Heart left ventricle (tissue), 16 donors: Measurements from ENCODE around the gene RALGPS1. TPM values are rescaled to one million over a fixed set of nuclear protein-coding genes. Genes with fewer than 3 reads are reported as not detected.

Source experiments
- ATAC-seq, 4 donors: fragments of 200-7000 bp; cut with Tn5 transposase; one replicate each; pipeline ENCODE4 v1.9.1; 2020 to 2022; ENCODE audit warnings: moderate library complexity in 4 of 4, mild to moderate bottlenecking in 3 of 4, moderate number of reproducible peaks in 1 of 4
- DNase-seq, 5 donors: peaks; one replicate each; pipeline ENCODE4 v3.0.0-alpha.2; 2020
- H3K27ac ChIP-seq, 12 donors: fragments of 200-600 bp; sonication (generic) in 4 of 12; one replicate each; pipeline versions ENCODE4 v1.5.0 to v1.8.0; 2016 to 2022; ENCODE audit warnings: mild to moderate bottlenecking in 2 of 12
- H3K27me3 ChIP-seq, 9 donors: fragments of 200-600 bp; sonication (generic) in 2 of 9; one replicate each; pipeline versions ENCODE4 v1.5.1 to v1.8.0; 2016 to 2022; ENCODE audit warnings: mild to moderate bottlenecking in 3 of 9
- H3K36me3 ChIP-seq, 9 donors: fragments of 200-600 bp; sonication (generic) in 2 of 9; one replicate each; pipeline versions ENCODE4 v1.5.0 to v1.8.0; 2018 to 2022; ENCODE audit warnings: mild to moderate bottlenecking in 2 of 9
- H3K4me1 ChIP-seq, 12 donors: fragments of 200-600 bp; sonication (generic) in 4 of 12; one replicate each; pipeline versions ENCODE4 v1.5.0 to v1.8.0; 2016 to 2022; ENCODE audit warnings: mild to moderate bottlenecking in 3 of 12
- H3K4me3 ChIP-seq, 12 donors: fragments of 200-600 bp; sonication (generic) in 4 of 12; one replicate each; pipeline versions ENCODE4 v1.5.0 to v1.8.0; 2017 to 2022; ENCODE audit warnings: mild to moderate bottlenecking in 9 of 12, moderate library complexity in 4 of 12
- H3K9me3 ChIP-seq, 12 donors: fragments of 200-600 bp; sonication (generic) in 4 of 12; one replicate each; pipeline versions ENCODE4 v1.5.0 to v1.8.0; 2016 to 2022; ENCODE audit warnings: mild to moderate bottlenecking in 1 of 12
- POLR2A ChIP-seq, 2 donors: fragments of 450-650 bp; IDR thresholded peaks; one replicate each; pipeline ENCODE4 v1.6.1; 2017; ENCODE audit warnings: antibody characterized with exemption in 2 of 2, mild to moderate bottlenecking in 2 of 2, moderate library complexity in 2 of 2
- WGBS, 4 donors: extraction: QIAGEN DNeasy Blood & Tissue Kit in 2 of 4; methylation state at CpG; one replicate each; pipeline versions ENCODE4 v1.1.5 to v1.1.7; 2013 to 2018; 5-methylcytosine and 5-hydroxymethylcytosine counted together
- intact Hi-C, 10 donors: fragments of 100-400 bp; cut with DNase I; formaldehyde crosslinking; loops; one replicate each; pipeline versions ENCODE4 v1.11.1 to v1.14.2; 2022
- polyA plus RNA-seq, 2 donors: library from polyadenylated mRNA; stranded (reverse); fragments of 200-250 nt; gene quantifications; one replicate each; pipeline ENCODE4 v1.2.3, GENCODE V29; 2013
- total RNA-seq, 9 donors: library from RNA; depleted of rRNA in 2 of 9; stranded (reverse); fragments of >200 nt in 2 of 9; fragmentation: NEBNext Ultra II Directional in 3 of 9; extraction: Animal tissue kit (Norgen Biotek cat#: 25700) in 3 of 9; gene quantifications; one replicate each; pipeline versions ENCODE4 v1.1.0 to v1.2.4, GENCODE V29; 2016 to 2023
- TF ChIP-seq, protein P1 (sequence below), 12 donors: fragments of 200-600 bp; sonication (generic) in 4 of 12; IDR thresholded peaks; one replicate each; pipeline versions ENCODE4 v1.5.0 to v1.8.0; 2018 to 2022; ENCODE audit warnings: antibody characterized with exemption in 12 of 12, mild to moderate bottlenecking in 5 of 12
- donor health status: ischemic (EF 13 %, LVEDD 7.1; RV severe dilation, severe dysfunction).
- donor health status: healthy with polysubstance abuse.
- donor health status: DM: no; HTN: yes; CAD: no.
- donor health status: DM: no; HTN: no; CAD: no.
- donor health status: ischemic (EF 25% LVEDD 6.9; RV normal size, moderate dysfunction).
- donor health status: ischemic (EF 25% LVEDD 5.7; RV mildly dilated, moderate dysfunction).
- donor health status: healthy.
- donor health status: DM: yes; HTN: yes; CAD: no.
- donor health status: ischemic (EF 35%, LVEDD 5.7; RV mildly dilated, moderate dysfunction).
- donor health status: nonischemic (EF 11% LVEDD 7.7; RV severe dilation, severe dysfunction).
- donor health status: DM: yes; HTN: yes; CAD: no.
- donor health status: PGD.
- donor health status: ischemic (EF 29% LVEDD 5.4; RV normal size, mild dysfunction).
- donor health status: nonischemic (EF 23%, LVEDD 6.1; RV moderate dilation, normal function).

RALGPS1 gene
- total and polyA plus RNA-seq, 11 donors = 8.0 to 21.8 (median 14.4) TPM

DNA sequence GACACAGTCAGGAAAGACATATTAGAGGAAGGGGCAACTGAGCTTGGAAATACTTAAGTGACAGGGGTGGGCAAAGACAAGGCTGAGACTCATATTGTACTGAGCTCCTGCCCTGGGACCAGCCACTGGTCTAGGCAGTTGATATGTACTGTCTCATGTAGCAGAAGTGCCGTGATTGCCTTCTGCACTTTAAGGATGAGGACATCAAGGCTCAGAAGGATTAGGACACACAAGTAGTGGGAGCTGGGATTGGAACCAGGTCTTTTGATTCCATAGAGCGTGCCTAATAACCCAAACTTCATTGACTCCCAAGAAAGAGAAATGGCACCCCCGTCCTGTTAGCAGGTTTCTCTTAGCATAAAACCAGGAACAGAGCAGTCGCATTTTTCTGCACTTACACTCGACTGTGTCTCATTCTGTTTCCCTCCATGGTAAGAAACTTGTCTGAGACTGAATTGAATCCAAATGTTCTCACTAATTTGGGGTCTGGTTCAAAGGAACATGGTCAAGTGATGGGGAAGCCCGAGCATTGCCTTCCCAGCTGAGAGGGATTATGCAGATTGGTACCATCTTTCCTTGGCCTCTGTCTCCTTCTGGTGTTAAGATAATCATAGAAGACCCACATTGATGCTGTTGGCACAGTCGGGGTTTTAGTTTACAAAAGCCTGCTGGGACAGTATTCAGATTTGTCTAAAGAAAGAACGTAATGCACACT is 137.5 kb downstream of the RALGPS1 start:
- intact Hi-C loops = loop anchor here in 1 of 10 donors (10.0 kb wide), 1 partner anchor 143 kb away; no protein-coding TSS in a partner anchor

DNA sequence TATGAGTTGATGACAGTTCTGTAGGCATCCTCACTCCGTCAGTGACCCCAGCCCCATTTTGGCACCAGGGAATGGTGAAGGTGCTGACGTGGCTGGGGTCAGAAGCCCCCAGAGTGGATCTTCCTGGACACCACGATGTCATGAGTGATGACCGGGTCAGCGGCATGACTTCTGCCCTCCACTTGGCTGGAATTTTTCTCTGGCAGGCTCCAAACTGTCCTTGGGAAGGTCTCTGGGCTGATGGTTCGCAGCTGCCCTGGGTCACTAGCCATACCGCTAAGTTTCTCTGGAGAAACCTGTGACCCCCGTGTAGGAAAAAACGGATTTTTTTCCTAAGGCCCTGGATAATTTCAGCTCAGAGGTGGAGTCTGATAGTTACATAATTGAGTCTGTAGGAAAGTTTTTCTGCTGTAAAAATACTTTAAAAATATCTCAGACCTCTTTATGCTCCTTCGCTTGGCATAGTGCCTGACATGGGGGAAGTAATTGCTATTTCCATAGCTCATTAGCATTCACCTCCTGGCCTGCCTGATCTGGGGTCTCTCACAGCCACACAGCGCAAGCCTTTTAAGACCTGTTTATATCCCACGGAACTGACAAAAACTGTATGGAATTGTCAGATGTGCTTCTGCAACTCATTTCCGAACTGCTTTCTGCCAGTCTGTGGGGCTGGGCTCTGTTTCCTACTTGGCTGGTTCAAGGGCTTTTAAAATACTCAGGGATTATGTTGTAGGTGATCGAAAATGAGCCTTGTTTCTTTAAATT is 138.7 kb downstream of the RALGPS1 start:
- DNase-seq = peak in 4 of 5 donors; percentile 45 to 61 (median 56)
- H3K4me3 ChIP-seq = no peak overlapping the region
- intact Hi-C loops = loop anchor here in 1 of 10 donors (10.0 kb wide), 1 partner anchor 142 kb away; no protein-coding TSS in a partner anchor
- peak overlapping the region in 11 of 12 donors; percentile 16 to 80 (median 61) for H3K27ac ChIP-seq
- H3K9me3 ChIP-seq = no peaks in the 10 kb centered on the region
- no peaks in the 10 kb centered on the region for H3K36me3 ChIP-seq
- H3K27me3 ChIP-seq = no peaks in the 10 kb centered on the region
- H3K4me1 ChIP-seq = peaks cover 0 to 80% (median 50%) of the 10 kb centered on the region in 12 donors
- WGBS, 4 donors = 38 to 44% (median 40%) methylated on average over 13 to 14 of the region's 14 CpGs
- TF ChIP-seq, protein P1, sequence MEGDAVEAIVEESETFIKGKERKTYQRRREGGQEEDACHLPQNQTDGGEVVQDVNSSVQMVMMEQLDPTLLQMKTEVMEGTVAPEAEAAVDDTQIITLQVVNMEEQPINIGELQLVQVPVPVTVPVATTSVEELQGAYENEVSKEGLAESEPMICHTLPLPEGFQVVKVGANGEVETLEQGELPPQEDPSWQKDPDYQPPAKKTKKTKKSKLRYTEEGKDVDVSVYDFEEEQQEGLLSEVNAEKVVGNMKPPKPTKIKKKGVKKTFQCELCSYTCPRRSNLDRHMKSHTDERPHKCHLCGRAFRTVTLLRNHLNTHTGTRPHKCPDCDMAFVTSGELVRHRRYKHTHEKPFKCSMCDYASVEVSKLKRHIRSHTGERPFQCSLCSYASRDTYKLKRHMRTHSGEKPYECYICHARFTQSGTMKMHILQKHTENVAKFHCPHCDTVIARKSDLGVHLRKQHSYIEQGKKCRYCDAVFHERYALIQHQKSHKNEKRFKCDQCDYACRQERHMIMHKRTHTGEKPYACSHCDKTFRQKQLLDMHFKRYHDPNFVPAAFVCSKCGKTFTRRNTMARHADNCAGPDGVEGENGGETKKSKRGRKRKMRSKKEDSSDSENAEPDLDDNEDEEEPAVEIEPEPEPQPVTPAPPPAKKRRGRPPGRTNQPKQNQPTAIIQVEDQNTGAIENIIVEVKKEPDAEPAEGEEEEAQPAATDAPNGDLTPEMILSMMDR (IDR thresholded peaks at IDR 0.05) = no peak
- no peak for TF ChIP-seq POLR2A (IDR thresholded peaks at IDR 0.05)
- peak in 1 of 4 donors; percentile 17 for ATAC-seq

More for the DNA sequence above, 137.5 kb downstream of the RALGPS1 start:
- Histone ChIP-seq H3K4me3 (no peak overlapping the region), H3K27ac (peak overlapping the region in 8 of 12 donors; percentile 17 to 77 (median 62)), H3K36me3 (no peaks in the 10 kb centered on the region), H3K27me3 (no peaks in the 10 kb centered on the region), H3K4me1 (peaks cover 0 to 70% (median 42%) of the 10 kb centered on the region in 12 donors), H3K9me3 (no peaks in the 10 kb centered on the region)
- DNase-seq = no peak
- 89 to 91% (median 90%) methylated on average over 8 of the region's 8 CpGs for WGBS, 4 donors
- TF ChIP-seq, protein P1 (IDR thresholded peaks at IDR 0.05) = no peak
- TF ChIP-seq POLR2A (IDR thresholded peaks at IDR 0.05) = no peak
- no peak for ATAC-seq

DNA sequence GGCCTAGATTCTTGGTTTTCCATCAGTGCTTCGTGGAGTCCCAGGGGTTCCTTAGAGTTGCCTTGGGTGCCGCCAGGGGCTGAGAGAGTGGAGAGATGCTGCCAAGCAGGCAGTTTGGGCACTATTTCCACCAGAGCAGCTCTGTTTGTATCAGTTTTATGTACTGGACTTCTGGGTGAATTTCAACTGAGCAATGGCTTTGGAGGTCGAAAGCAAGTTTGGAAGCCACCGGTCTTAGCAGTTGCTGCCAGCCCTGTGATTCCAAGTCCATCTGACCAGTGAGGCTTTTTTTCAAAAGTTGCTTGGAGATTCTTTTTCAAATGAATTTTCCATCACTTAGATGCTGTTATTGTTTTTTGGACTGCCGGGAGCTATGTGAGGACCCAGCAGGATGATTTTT is 139.4 kb downstream of the RALGPS1 start:
- no peak for TF ChIP-seq POLR2A (IDR thresholded peaks at IDR 0.05)
- TF ChIP-seq, protein P1 (IDR thresholded peaks at IDR 0.05) = no peak

More for the DNA sequence above, 139.4 kb downstream of the RALGPS1 start:
- H3K27me3 ChIP-seq = no peaks in the 10 kb centered on the region
- ATAC-seq (no peak), DNase-seq (no peak)
- no peak overlapping the region for H3K4me3 ChIP-seq
- H3K27ac ChIP-seq = peak overlapping the region in 10 of 12 donors; percentile 16 to 80 (median 62)
- H3K4me1 ChIP-seq = peaks cover 0 to 80% (median 50%) of the 10 kb centered on the region in 12 donors
- intact Hi-C loops = loop anchor here in 1 of 10 donors (10.0 kb wide), 1 partner anchor 141 kb away; no protein-coding TSS in a partner anchor
- 63 to 76% (median 74%) methylated on average over 5 of the region's 5 CpGs for WGBS, 4 donors
- H3K36me3 ChIP-seq = no peaks in the 10 kb centered on the region
- H3K9me3 ChIP-seq = no peaks in the 10 kb centered on the region
